ENCODE data around the gene NLRP8. TPM values are rescaled to one million over a fixed set of nuclear protein-coding genes. Genes with fewer than 3 reads are reported as not detected.
"Not testable (repeated sequence)": the region's sequence is repeated elsewhere in the genome, so short reads cannot be mapped to it uniquely, and the experiment has no call there.

Gene NLRP8
- total RNA-seq, 1 donor from 2014 or later = not detected

GRCh38 chr19:55939206-55939605 is 8.4 kb upstream of the NLRP8 start:
- H3K4me3 Mint-ChIP-seq (ENCODE audit: unreplicated experiment) = no peak overlapping the region
- peaks cover 7% of the 10 kb centered on the region for H3K27me3 Mint-ChIP-seq (ENCODE audit: unreplicated experiment)
- H3K36me3 Mint-ChIP-seq (ENCODE audit: unreplicated experiment) = peaks cover 12% of the 10 kb centered on the region
- no peaks in the 10 kb centered on the region for H3K4me1 Mint-ChIP-seq (ENCODE audit: low read depth, unreplicated experiment)
- H3K9me3 Mint-ChIP-seq (ENCODE audit: unreplicated experiment) = peaks cover 19% of the 10 kb centered on the region
- no peak overlapping the region for H3K27ac Mint-ChIP-seq (ENCODE audit: unreplicated experiment)
- TF ChIP-seq CTCF (IDR thresholded peaks at IDR 0.05; ENCODE audit: partially characterized antibody, unreplicated experiment) = no peak
- DNase-seq = no peak

GRCh38 chr19:55940306-55940705 is 7.3 kb upstream of the NLRP8 start:
- no peak overlapping the region for H3K27ac Mint-ChIP-seq (ENCODE audit: unreplicated experiment)
- no peak for TF ChIP-seq CTCF (IDR thresholded peaks at IDR 0.05; ENCODE audit: partially characterized antibody, unreplicated experiment)
- H3K36me3 Mint-ChIP-seq (ENCODE audit: unreplicated experiment) = peaks cover 6% of the 10 kb centered on the region
- peaks cover 13% of the 10 kb centered on the region for H3K9me3 Mint-ChIP-seq (ENCODE audit: unreplicated experiment)
- H3K4me1 Mint-ChIP-seq (ENCODE audit: low read depth, unreplicated experiment) = no peaks in the 10 kb centered on the region
- H3K27me3 Mint-ChIP-seq (ENCODE audit: unreplicated experiment) = peaks cover 7% of the 10 kb centered on the region
- DNase-seq = no peak
- no peak overlapping the region for H3K4me3 Mint-ChIP-seq (ENCODE audit: unreplicated experiment)

GRCh38 chr19:55950566-55950965 is 2.9 kb downstream of the NLRP8 start:
- H3K4me1 Mint-ChIP-seq (ENCODE audit: low read depth, unreplicated experiment); DNase-seq; H3K27me3 Mint-ChIP-seq (ENCODE audit: unreplicated experiment); H3K4me3 Mint-ChIP-seq (ENCODE audit: unreplicated experiment); H3K27ac Mint-ChIP-seq (ENCODE audit: unreplicated experiment); H3K36me3 Mint-ChIP-seq (ENCODE audit: unreplicated experiment): not testable (repeated sequence)
- peaks cover 12% of the 10 kb centered on the region for H3K9me3 Mint-ChIP-seq (ENCODE audit: unreplicated experiment)

GRCh38 chr19:55956431-55956830 is 8.8 kb downstream of the NLRP8 start:
- TF ChIP-seq CTCF (IDR thresholded peaks at IDR 0.05; ENCODE audit: partially characterized antibody, unreplicated experiment) = no peak
- no peak overlapping the region for H3K27ac Mint-ChIP-seq (ENCODE audit: unreplicated experiment)
- peaks cover 10% of the 10 kb centered on the region for H3K9me3 Mint-ChIP-seq (ENCODE audit: unreplicated experiment)
- peaks cover 12% of the 10 kb centered on the region for H3K36me3 Mint-ChIP-seq (ENCODE audit: unreplicated experiment)
- H3K27me3 Mint-ChIP-seq (ENCODE audit: unreplicated experiment) = no peaks in the 10 kb centered on the region
- DNase-seq = no peak
- H3K4me1 Mint-ChIP-seq (ENCODE audit: low read depth, unreplicated experiment) = no peaks in the 10 kb centered on the region
- H3K4me3 Mint-ChIP-seq (ENCODE audit: unreplicated experiment) = no peak overlapping the region

GRCh38 chr19:55958356-55958755 is 10.7 kb downstream of the NLRP8 start:
- peaks cover 12% of the 10 kb centered on the region for H3K36me3 Mint-ChIP-seq (ENCODE audit: unreplicated experiment)
- peaks cover 3% of the 10 kb centered on the region for H3K27me3 Mint-ChIP-seq (ENCODE audit: unreplicated experiment)
- no peak overlapping the region for H3K27ac Mint-ChIP-seq (ENCODE audit: unreplicated experiment)
- no peaks in the 10 kb centered on the region for H3K4me1 Mint-ChIP-seq (ENCODE audit: low read depth, unreplicated experiment)
- H3K9me3 Mint-ChIP-seq (ENCODE audit: unreplicated experiment) = peaks cover 7% of the 10 kb centered on the region
- no peak for TF ChIP-seq CTCF (IDR thresholded peaks at IDR 0.05; ENCODE audit: partially characterized antibody, unreplicated experiment)
- no peak overlapping the region for H3K4me3 Mint-ChIP-seq (ENCODE audit: unreplicated experiment)
- DNase-seq = no peak
